Activated CD4-positive, alpha-beta memory T cell treated with anti-CD3 and anti-CD28 coated beads, Interleukin-2, amount 10 ng/mL, durations not matched to agents 7 days and 5 days (primary cell): Measurements from ENCODE around the gene CCDC47. TPM values are rescaled to one million over a fixed set of nuclear protein-coding genes. Genes with fewer than 3 reads are reported as not detected.

Source experiments
- CTCF ChIA-PET: fragments of 350-600 bp; sonication (Branson Sonifier 250); formaldehyde crosslinking; loops from one replicate; lab custom pipeline; 2021; ENCODE audit warnings: antibody characterized with exemption, inconsistent platforms; lab: Charles Lee
- POLR2A ChIA-PET: fragments of 350-600 bp; sonication (Branson Sonifier 250); formaldehyde crosslinking; loops from one replicate; lab custom pipeline; 2021; ENCODE audit warnings: antibody characterized with exemption; lab: Charles Lee
- DNase-seq: peaks from one replicate; pipeline ENCODE4 v3.0.0-alpha.2; 2020
- H3K27ac Mint-ChIP-seq: one replicate; pipeline ENCODE4 v1.8.0; 2021; ENCODE audit warnings: mild to moderate bottlenecking, mixed read lengths
- H3K27me3 Mint-ChIP-seq: one replicate; pipeline ENCODE4 v1.8.0; 2021; ENCODE audit warnings: mixed read lengths
- H3K36me3 Mint-ChIP-seq: one replicate; pipeline ENCODE4 v1.8.0; 2021; ENCODE audit warnings: low read depth, mixed read lengths
- H3K4me1 Mint-ChIP-seq: one replicate; pipeline ENCODE4 v1.8.0; 2021; ENCODE audit warnings: mixed read lengths
- H3K4me3 Mint-ChIP-seq: one replicate; pipeline ENCODE4 v1.8.0; 2021; ENCODE audit warnings: mild to moderate bottlenecking, mixed read lengths
- H3K9me3 Mint-ChIP-seq: one replicate; pipeline ENCODE4 v1.8.0; 2021; ENCODE audit warnings: mixed read lengths
- total RNA-seq, 2 experiments: library from RNA; stranded (reverse); gene quantifications; one replicate each; pipeline ENCODE4 v1.2.3, GENCODE V29; 2021

Gene CCDC47
- total RNA-seq, 2 experiments from 2014 or later: 56.7 to 57.9 TPM

DNA sequence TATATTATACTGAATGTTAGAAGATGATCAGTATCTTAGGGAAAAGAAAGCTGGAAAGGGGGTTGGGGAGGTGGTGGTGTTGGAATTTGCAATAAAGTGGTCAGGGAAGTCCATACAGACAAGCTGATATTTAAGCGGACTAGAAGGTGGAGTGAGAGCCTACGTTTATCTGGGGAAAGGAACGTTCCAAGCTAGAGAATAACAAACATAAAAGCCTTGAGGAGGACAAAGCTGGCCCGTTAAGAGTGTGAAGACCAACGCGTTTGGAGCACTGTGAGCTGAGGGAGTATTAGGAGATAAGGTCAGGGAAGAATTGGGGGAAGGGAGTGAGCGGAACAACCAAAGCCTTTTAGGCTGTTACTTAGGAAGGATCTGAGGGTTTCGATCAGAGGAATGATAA lies 2.0 kb upstream of the CCDC47 start:
- DNase-seq: no peak
- no peaks in the 10 kb centered on the region for H3K27me3 Mint-ChIP-seq
- peaks cover 57% of the 10 kb centered on the region for H3K4me1 Mint-ChIP-seq
- peak overlapping the region; percentile 99 for H3K27ac Mint-ChIP-seq
- ChIA-PET POLR2A (interaction anchor here (0.6 to 6.2 kb wide), 17 partner anchors 8 to 336 kb away, joined by 3 to 178 read pairs (median 8); partner anchors contain the start of genes DCAF7, FTSJ3, LIMD2 and PSMC5), CTCF (interaction anchor here (1.0 to 4.3 kb wide), 8 partner anchors 8 to 78 kb away, joined by 3 to 29 read pairs (median 6); partner anchors contain the start of genes PSMC5 and SMARCD2)
- peaks cover 54% of the 10 kb centered on the region for H3K36me3 Mint-ChIP-seq
- H3K9me3 Mint-ChIP-seq: no peaks in the 10 kb centered on the region
- peak overlapping the region; percentile 96 for H3K4me3 Mint-ChIP-seq

DNA sequence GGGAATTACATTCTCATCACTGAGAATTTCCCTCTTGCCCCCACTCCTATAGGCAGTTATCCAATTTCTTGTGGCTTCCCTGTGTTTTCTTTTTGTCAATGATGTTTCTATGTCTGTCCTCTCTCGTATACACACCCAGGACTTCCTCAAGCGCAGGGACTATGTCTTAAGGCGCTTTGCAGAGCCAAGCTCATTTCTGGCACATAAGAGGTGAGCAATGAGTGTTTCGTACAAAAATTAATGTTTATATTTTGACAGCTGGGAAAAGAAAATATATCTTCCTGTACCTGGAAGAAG lies 1.5 kb upstream of the CCDC47 start:
- ChIA-PET CTCF (interaction anchor here (1.7 to 4.3 kb wide), 4 partner anchors 9 to 77 kb away, joined by 5 to 29 read pairs (median 12); partner anchors contain the start of gene PSMC5), POLR2A (interaction anchor here (0.6 to 6.2 kb wide), 20 partner anchors 8 to 371 kb away, joined by 3 to 178 read pairs (median 8); partner anchors contain the start of genes DCAF7, FTSJ3, LIMD2 and MAP3K3)
- peak; percentile 25 for DNase-seq
- H3K4me3 Mint-ChIP-seq: peak overlapping the region; percentile 96
- peaks cover 54% of the 10 kb centered on the region for H3K36me3 Mint-ChIP-seq
- peak overlapping the region; percentile 99 for H3K27ac Mint-ChIP-seq
- H3K27me3 Mint-ChIP-seq: no peaks in the 10 kb centered on the region
- peaks cover 57% of the 10 kb centered on the region for H3K4me1 Mint-ChIP-seq
- no peaks in the 10 kb centered on the region for H3K9me3 Mint-ChIP-seq

DNA sequence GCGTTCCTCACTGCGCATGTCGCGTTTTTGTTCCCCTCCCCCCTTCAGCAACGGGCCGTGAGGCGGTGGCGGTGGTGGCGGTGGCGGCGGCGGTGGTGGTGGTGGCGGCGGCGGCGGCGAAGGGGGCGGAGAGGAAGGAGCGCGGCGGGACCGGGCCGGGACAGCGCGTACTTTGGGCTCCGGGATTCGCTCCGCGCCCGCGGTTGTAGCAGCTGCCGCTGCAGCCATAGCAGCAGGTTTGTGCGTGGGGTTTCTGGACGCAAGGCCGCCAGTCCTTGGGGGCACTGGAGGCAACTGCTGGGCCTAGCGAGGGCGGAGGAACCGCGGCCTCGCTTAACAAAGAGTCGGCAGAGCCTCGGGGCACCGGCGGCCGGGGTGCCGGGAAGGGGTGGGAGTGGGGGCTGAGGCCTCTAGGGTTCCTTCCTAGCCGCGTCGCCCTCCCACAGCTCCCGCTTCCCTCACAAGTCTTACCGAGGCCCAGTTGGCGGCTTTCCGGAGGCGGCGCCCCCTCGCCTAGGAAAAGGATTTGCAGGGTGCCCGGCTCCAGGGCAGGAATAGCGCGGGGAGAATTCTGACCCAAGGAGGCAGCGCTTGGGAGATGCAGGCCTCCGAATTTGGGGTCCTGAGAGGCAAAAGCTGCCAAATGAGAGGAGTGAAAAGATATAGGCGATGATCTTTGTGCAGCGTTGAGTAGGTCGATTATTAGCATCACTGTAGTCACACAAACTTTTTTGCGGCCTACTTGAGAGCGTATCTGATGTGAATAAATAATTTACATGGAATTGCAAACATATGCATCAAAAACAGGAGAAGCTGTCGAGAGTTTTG lies 958 bp upstream of the CCDC47 start, which contains the start of gene DDX42:
TSS of gene DDX42 (plus strand) at position 30 of the 828 bp plus-strand sequence. CDS start 12,880 bp downstream, outside the sequence.
- peaks cover 54% of the 10 kb centered on the region for H3K4me1 Mint-ChIP-seq
- DNase-seq: peak; percentile 92
- no peaks in the 10 kb centered on the region for H3K9me3 Mint-ChIP-seq
- peak within 1 kb of the TSS; percentile 99 for H3K27ac Mint-ChIP-seq
- H3K4me3 Mint-ChIP-seq: peak within 1 kb of the TSS; percentile 96
- no peaks in the 10 kb centered on the region for H3K27me3 Mint-ChIP-seq
- POLR2A ChIA-PET: interaction anchor here (0.6 to 6.2 kb wide), 34 partner anchors 9 to 732 kb away, joined by 3 to 178 read pairs (median 4); partner anchors contain the start of genes CEP95, DCAF7, DDX5 and FTSJ3
- H3K36me3 Mint-ChIP-seq: peaks cover 49% of the 10 kb centered on the region
- CTCF ChIA-PET: interaction anchor here (0.5 to 4.3 kb wide), 13 partner anchors 9 to 111 kb away, joined by 3 to 29 read pairs (median 5); partner anchors contain the start of gene PSMC5

DNA sequence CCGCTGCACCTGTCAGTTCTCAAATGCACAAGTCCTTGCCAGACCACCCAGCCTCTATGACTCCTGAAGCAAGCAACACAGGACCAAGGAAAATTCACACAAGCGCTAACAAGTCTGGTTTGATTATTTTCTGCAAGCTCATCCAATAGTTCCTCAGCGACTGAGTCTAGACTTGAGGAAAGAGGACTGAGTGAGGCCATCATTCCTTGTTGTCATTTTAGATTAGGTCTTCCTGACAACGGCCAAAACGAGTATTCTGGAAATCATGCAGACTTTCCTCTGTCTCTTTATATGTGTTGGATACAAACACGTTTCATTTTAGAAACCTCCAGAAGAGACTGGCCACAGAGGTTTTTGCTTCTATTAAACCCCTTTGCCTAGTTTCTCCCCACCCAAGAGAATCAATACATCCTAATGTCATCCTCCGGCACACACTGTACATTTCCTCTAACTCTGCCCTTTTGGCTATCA lies 561 bp downstream of the CCDC47 start:
- Mint-ChIP-seq H3K36me3 (peaks cover 51% of the 10 kb centered on the region), H3K27ac (peak overlapping the region; percentile 99), H3K27me3 (no peaks in the 10 kb centered on the region), H3K4me1 (peaks cover 51% of the 10 kb centered on the region), H3K9me3 (no peaks in the 10 kb centered on the region), H3K4me3 (peak overlapping the region; percentile 96)
- CTCF ChIA-PET: interaction anchor here (1.0 to 4.3 kb wide), 10 partner anchors 11 to 76 kb away, joined by 3 to 29 read pairs (median 5); no protein-coding TSS in a partner anchor
- no peak for DNase-seq
- POLR2A ChIA-PET: interaction anchor here (1.0 to 6.2 kb wide), 21 partner anchors 10 to 734 kb away, joined by 3 to 178 read pairs (median 9); partner anchors contain the start of genes CEP95, DDX5, FTSJ3 and LIMD2

DNA sequence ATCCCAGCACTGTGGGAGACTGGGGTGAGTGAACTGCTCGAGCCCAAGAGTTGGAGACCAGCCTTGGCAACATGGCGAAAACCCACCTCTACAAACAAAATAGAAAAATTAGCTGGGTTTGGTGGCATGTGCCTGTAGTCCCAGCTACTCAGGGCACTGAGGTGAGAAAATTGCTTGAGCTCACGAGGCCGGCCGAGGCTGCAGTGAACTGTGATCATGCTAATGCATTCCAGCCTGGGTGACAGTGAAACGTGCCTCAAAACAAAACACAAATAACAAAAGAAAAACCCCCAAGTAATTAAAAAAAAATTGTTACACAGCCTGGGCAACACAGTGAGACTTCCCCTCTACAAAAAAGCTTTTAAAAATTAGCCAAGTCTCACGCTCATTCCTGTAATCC lies 5.0 kb downstream of the CCDC47 start:
- H3K4me3 Mint-ChIP-seq: no peak overlapping the region
- H3K4me1 Mint-ChIP-seq: peaks cover 44% of the 10 kb centered on the region
- CTCF ChIA-PET: interaction anchor here (0.9 kb wide), 1 partner anchor 60 kb away, joined by 3 read pairs; no protein-coding TSS in a partner anchor
- H3K27ac Mint-ChIP-seq: no peak overlapping the region
- H3K36me3 Mint-ChIP-seq: peaks cover 57% of the 10 kb centered on the region
- POLR2A ChIA-PET: interaction anchor here (0.9 to 1.3 kb wide), 5 partner anchors 14 to 75 kb away, joined by 3 to 6 read pairs (median 4); partner anchors contain the start of gene STRADA
- H3K27me3 Mint-ChIP-seq: no peaks in the 10 kb centered on the region
- H3K9me3 Mint-ChIP-seq: no peaks in the 10 kb centered on the region
- no peak for DNase-seq

DNA sequence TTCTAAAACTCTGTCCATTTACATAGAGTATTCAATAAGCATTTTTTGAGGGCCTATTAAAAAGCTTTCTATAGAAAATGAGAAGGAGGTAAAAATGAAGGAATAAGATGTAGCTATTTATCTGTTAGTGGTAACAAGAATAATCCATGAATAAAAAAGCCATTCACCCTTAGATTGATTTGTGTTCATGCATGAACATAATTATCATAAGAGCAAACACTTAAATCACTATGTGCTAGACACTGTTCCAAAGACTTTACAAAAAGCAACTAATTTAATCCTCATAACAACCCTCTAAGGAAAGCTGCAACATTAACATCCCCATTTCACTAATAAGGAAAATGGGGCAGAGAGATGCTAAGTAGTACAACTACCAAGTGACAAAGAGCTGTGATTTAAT lies 6.6 kb downstream of the CCDC47 start:
- ChIA-PET CTCF (interaction anchor here (2.4 kb wide), 1 partner anchor 17 kb away, joined by 8 read pairs; no protein-coding TSS in a partner anchor), POLR2A (interaction anchor here (0.7 to 1.4 kb wide), 6 partner anchors 10 to 145 kb away, joined by 3 to 4 read pairs (median 4); partner anchors contain the start of gene MAP3K3)
- no peaks in the 10 kb centered on the region for H3K9me3 Mint-ChIP-seq
- no peak for DNase-seq
- no peaks in the 10 kb centered on the region for H3K27me3 Mint-ChIP-seq
- peaks cover 59% of the 10 kb centered on the region for H3K36me3 Mint-ChIP-seq
- peaks cover 43% of the 10 kb centered on the region for H3K4me1 Mint-ChIP-seq
- H3K27ac Mint-ChIP-seq: no peak overlapping the region
- H3K4me3 Mint-ChIP-seq: no peak overlapping the region

DNA sequence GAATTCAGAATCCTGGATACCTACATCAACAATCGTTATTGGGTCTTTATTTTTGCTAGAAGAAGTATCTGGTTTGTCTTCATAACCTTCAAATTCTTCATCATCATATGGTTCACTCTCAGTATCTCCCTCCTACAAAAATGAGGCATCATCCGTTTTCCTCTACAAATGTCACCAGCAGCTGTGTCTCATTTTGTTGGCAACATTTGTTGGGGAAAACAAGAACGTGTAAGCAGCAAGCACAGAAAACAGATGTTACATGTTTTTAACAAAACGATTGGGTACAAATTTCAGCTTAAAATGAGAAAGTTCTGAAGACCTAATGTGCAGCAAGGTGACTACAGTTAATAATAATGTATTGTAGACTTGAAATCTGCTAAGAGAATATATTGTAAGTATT lies 8.7 kb downstream of the CCDC47 start:
- no peak overlapping the region for H3K4me3 Mint-ChIP-seq
- H3K36me3 Mint-ChIP-seq: peaks cover 63% of the 10 kb centered on the region

DNA sequence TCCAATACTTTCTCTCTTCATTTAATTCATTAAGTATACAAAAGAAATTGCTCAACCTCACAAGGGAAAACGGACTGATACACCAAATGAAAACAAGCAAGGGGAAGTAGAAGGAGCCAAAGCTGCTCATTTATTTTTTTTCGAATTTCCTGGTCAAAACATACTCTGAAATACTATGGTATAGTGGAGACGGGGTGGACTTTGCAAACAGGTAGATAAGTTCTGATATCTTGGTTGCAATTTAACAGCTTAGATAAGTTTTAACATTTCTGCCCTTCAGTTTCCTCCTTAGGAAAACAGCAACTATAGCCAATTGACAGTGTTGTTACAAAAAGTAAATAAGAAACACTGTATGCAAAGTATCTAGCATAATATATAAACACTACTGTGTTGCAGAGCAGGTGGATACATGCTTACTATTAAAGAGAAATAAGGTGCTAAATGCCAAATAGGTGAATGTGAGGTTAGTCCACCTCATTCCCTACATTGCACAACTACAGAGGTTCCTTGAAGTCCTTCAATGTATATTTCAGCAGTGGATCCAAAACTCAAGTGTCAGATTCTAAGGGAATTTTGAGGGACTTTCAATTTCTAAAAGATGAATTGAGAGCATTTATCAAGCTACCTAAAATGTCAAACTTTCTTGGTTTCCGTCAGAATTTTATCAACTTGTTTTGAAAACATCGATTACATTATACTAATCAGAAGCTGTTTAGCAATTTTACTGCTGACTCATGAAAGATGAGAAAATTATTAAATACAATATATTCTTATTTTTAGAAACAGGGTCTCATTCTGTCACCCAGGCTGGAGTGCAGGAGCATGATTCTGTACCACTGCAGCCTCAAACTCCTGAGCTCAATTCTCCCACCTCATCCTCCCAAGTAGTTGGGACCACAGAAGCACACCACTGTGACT lies 11.0 kb downstream of the CCDC47 start:
- DNase-seq: no peak
- Mint-ChIP-seq H3K36me3 (peaks cover 65% of the 10 kb centered on the region), H3K9me3 (no peaks in the 10 kb centered on the region), H3K27me3 (no peaks in the 10 kb centered on the region), H3K27ac (no peak overlapping the region), H3K4me1 (peaks cover 24% of the 10 kb centered on the region), H3K4me3 (no peak overlapping the region)
- ChIA-PET CTCF (interaction anchor here (0.7 to 1.7 kb wide), 4 partner anchors 9 to 22 kb away, joined by 3 to 5 read pairs (median 4); partner anchors contain the start of gene CCDC47), POLR2A (interaction anchor here (0.6 to 6.4 kb wide), 5 partner anchors 11 to 54 kb away, joined by 3 to 51 read pairs (median 5); partner anchors contain the start of genes CCDC47 and DDX42)

More for the DNA sequence above, 8.7 kb downstream of the CCDC47 start:
- Mint-ChIP-seq H3K27me3 (no peaks in the 10 kb centered on the region), H3K27ac (no peak overlapping the region), H3K4me1 (peaks cover 35% of the 10 kb centered on the region), H3K9me3 (no peaks in the 10 kb centered on the region)
- no peak for DNase-seq
- ChIA-PET POLR2A (interaction anchor here (1.2 to 6.4 kb wide), 4 partner anchors 9 to 24 kb away, joined by 3 to 51 read pairs (median 4); partner anchors contain the start of genes CCDC47 and DDX42), CTCF (interaction anchor here (0.6 kb wide), 1 partner anchor 84 kb away, joined by 3 read pairs; no protein-coding TSS in a partner anchor)

DNA sequence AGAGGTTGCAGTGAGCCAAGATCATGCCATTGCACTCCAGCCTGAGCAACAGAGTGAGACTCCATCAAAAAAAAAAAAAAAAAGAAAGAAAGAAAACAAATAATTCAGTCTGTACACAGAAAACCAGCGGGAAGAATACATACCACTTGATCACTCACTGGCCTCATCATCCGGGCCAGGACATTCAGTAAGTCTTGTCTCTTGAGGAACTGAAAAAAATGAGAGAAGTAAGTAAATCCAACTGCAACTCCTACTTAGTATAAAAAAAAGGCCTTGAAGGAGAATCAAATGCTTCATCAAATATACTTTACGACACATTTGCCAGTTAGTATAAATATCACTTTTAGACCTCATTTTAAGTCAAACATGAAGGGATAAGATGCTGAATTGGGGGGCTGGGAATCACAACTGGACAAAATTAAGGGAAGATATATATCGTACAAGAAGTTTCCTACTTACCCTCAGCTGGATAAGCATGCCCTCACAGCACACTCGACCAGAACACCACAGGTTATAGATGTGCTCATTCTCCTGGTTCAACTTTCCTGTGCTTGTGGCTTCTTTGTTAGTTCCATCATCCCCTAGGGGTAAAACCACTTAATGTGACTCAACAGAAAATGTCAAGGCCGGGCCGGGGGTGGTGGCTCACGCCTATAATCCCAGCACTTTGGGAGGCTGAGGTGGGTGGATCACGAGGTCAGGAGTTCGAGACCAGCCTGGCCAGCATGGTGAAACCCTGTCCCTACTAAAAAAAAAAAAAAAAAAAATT lies 12.4 kb downstream of the CCDC47 start:
- DNase-seq: no peak
- POLR2A ChIA-PET: interaction anchor here (0.6 to 6.4 kb wide), 5 partner anchors 11 to 53 kb away, joined by 3 to 51 read pairs (median 3); partner anchors contain the start of genes CCDC47, DDX42 and STRADA
- H3K36me3 Mint-ChIP-seq: peaks cover 66% of the 10 kb centered on the region
- H3K9me3 Mint-ChIP-seq: no peaks in the 10 kb centered on the region
- no peaks in the 10 kb centered on the region for H3K27me3 Mint-ChIP-seq
- H3K4me1 Mint-ChIP-seq: peaks cover 15% of the 10 kb centered on the region
- CTCF ChIA-PET: interaction anchor here (1.5 kb wide), 1 partner anchor 8 kb away, joined by 5 read pairs; no protein-coding TSS in a partner anchor
- no peak overlapping the region for H3K4me3 Mint-ChIP-seq
- H3K27ac Mint-ChIP-seq: no peak overlapping the region

DNA sequence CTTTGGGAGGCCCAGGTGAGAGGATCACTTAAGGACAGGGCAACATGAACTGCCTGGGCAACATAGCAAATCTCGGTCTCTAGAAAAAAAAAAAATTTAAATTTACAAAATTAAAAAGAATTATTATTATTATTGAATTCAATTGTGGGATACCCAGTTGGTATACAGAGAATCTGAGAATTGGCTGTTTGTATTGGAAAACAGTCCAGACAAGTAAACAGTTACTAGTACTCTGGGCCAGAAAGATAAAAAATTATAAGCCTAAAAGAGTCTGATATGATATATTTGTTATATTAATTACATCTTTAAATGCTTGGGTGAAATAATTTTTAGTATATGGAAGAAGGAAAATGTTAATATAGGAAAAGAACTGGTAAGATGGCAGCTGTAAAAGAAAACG lies 15.0 kb downstream of the CCDC47 start:
- H3K9me3 Mint-ChIP-seq: no peaks in the 10 kb centered on the region
- POLR2A ChIA-PET: interaction anchor here (0.9 kb wide), 1 partner anchor 12 kb away, joined by 3 read pairs; no protein-coding TSS in a partner anchor
- H3K36me3 Mint-ChIP-seq: peaks cover 66% of the 10 kb centered on the region
- CTCF ChIA-PET: no interaction called here
- H3K27ac Mint-ChIP-seq: no peak overlapping the region
- peaks cover 11% of the 10 kb centered on the region for H3K4me1 Mint-ChIP-seq
- DNase-seq: no peak
- no peak overlapping the region for H3K4me3 Mint-ChIP-seq
- H3K27me3 Mint-ChIP-seq: no peaks in the 10 kb centered on the region

DNA sequence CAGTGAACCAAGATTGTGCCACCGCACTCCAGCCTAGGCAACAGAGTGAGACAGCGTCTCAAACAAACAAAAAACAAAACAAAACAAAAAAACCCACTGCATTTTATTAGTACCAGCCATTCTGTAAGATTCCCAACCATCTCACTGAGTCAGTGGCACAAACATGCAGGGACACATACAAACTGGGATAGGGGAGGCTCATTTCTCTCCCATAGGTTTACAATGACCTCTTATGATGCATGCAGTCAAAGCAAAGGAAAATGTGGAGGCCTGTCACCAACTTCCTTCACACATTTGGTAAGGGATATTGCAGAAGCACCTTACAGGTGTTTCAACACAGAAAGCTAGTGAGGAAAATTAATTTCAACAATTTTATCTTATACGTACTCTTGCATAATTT lies 19.4 kb downstream of the CCDC47 start:
- Mint-ChIP-seq H3K27me3 (no peaks in the 10 kb centered on the region), H3K4me1 (peaks cover 15% of the 10 kb centered on the region), H3K36me3 (peaks cover 58% of the 10 kb centered on the region), H3K4me3 (no peak overlapping the region), H3K27ac (no peak overlapping the region), H3K9me3 (no peaks in the 10 kb centered on the region)
- no peak for DNase-seq
- ChIA-PET POLR2A (interaction anchor here (0.7 to 1.9 kb wide), 2 partner anchors 20 to 57 kb away, joined by 3 to 8 read pairs; partner anchors contain the start of genes CCDC47 and DDX42), CTCF (no interaction called here)
